ENCODE results near the gene CORIN. TPM values are rescaled to one million over a fixed set of nuclear protein-coding genes. Genes with fewer than 3 reads are reported as not detected.

CORIN gene
- total RNA-seq, 8 experiments from 2014 or later, result 0.25 to 1.5 (median 0.69) TPM

DNA sequence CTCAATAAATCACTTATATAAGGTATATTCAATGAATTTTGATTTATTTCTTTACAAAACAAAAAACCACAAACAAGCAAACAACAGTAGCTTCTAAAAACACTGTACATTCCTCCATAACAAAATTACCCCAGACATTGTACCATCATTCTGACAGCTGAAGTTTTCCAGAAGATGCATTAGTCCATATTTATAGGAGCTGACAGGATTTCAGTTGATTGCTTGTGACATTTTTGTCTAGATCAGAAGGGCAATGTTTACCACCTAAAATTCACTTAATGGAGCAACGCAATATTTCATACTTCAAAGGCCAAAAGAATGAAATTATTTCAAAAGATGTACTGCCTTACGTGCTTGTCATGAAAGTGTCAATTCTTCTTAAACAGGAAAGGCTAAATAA is 185.8 kb downstream of the CORIN start:
- in situ Hi-C loops (cut with MboI; ENCODE audit: low pct_unique_long_range_greater_than_20kb in 2 of 9, low sequenced_read_pairs in 9 of 9, unreplicated experiment in 9 of 9), result no loop called here
- no peak for ATAC-seq (replicated peaks in 6 of 8)
- no peak overlapping the region for H3K27ac ChIP-seq
- no peaks in the 10 kb centered on the region for H3K4me1 ChIP-seq (replicated peaks in 1 of 2)
- H3K4me3 ChIP-seq, result no peak overlapping the region
- WGBS, 10 experiments, result 31 to 100% (median 89%) methylated on average over 1 to 2 of the region's 2 CpGs

- H3K4me3 ChIP-seq, result no peak overlapping the region
- ATAC-seq (replicated peaks in 6 of 8), result peak in 3 of 8 experiments; percentile 25 to 67 (median 42)
- H3K4me1 ChIP-seq (replicated peaks in 1 of 2), result no peaks in the 10 kb centered on the region
- in situ Hi-C loops (cut with MboI; ENCODE audit: low pct_unique_long_range_greater_than_20kb in 2 of 9, low sequenced_read_pairs in 9 of 9, unreplicated experiment in 9 of 9), result no loop called here
- 24 to 86% (median 38%) methylated on average over 1 to 3 of the region's 3 CpGs; no CpG with 5 or more reads in 2 of the 10 experiments for WGBS, 10 experiments
- H3K27ac ChIP-seq, result no peak overlapping the region
These were observed 186.6 kb downstream of the CORIN start for GRCh38 chr4:47651231-47651630.

- Histone ChIP-seq H3K4me3 (no peak overlapping the region), H3K27ac (no peak overlapping the region), H3K4me1 (replicated peaks in 1 of 2) (no peaks in the 10 kb centered on the region)
- in situ Hi-C loops (cut with MboI; ENCODE audit: low pct_unique_long_range_greater_than_20kb in 2 of 9, low sequenced_read_pairs in 9 of 9, unreplicated experiment in 9 of 9), result no loop called here
- 14 to 86% (median 61%) methylated on average over 1 to 2 of the region's 2 CpGs; no CpG with 5 or more reads in 1 of the 10 experiments for WGBS, 10 experiments
- ATAC-seq (replicated peaks in 6 of 8), result no peak
These were observed 187.2 kb downstream of the CORIN start for GRCh38 chr4:47650584-47651130.

GRCh38 chr4:47647544-47647943 is 190.3 kb downstream of the CORIN start:
- no peak for ATAC-seq (replicated peaks in 6 of 8)
- in situ Hi-C loops (cut with MboI; ENCODE audit: low pct_unique_long_range_greater_than_20kb in 2 of 9, low sequenced_read_pairs in 9 of 9, unreplicated experiment in 9 of 9), result no loop called here
- H3K4me3 ChIP-seq, result no peak overlapping the region
- no peak overlapping the region for H3K27ac ChIP-seq
- peaks cover 7 to 12% of the 10 kb centered on the region in 2 donors for H3K4me1 ChIP-seq (replicated peaks in 1 of 2)
- WGBS, 10 experiments, result 79 to 100% (median 100%) methylated on average over 1 to 3 of the region's 3 CpGs; no CpG with 5 or more reads in 1 of the 10 experiments

DNA sequence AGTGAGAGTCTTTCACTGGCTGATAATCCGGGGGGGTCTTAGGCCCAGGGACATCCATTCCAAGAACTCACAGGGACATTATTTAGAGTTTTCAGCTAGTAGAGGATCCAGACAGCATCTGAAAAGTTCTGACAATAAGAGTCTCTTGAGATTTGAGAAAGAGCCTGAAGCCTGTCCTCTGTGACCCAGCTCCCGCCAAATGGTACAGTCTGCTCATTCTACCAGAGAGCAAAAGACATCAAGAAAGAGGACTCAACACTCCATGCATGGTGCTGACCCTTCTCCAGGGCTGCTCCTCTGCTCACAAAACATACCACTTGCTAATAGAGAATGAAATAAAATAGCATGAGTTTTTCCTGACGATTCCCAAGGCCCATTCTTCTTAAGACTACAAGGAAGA is 190.8 kb downstream of the CORIN start:
- in situ Hi-C loops (cut with MboI; ENCODE audit: low pct_unique_long_range_greater_than_20kb in 2 of 9, low sequenced_read_pairs in 9 of 9, unreplicated experiment in 9 of 9), result no loop called here
- H3K27ac ChIP-seq, result no peak overlapping the region
- no peak for ATAC-seq (replicated peaks in 6 of 8)
- peaks cover 12 to 17% of the 10 kb centered on the region in 2 donors for H3K4me1 ChIP-seq (replicated peaks in 1 of 2)
- H3K4me3 ChIP-seq, result no peak overlapping the region
- WGBS, 10 experiments, result 77 to 100% (median 88%) methylated on average over 1 to 3 of the region's 3 CpGs; no CpG with 5 or more reads in 2 of the 10 experiments

DNA sequence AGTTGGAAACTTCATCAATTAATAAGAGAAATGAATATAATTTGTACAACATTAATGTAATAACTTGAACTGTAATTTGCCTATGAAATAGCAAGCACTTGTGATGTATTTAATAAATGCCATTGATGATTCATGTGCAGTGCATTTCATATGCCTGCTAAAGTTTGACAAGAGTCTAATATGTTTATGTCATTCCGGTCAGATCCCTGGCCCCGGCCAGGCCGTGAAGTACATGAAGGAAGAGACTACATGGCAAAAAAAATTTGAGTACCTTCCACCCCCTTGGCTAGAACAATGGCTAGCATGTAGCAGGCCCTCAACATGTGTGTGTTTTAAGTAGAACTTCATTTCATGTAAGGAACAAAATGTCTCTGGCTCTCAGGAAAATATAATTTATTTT is 191.5 kb downstream of the CORIN start:
- Histone ChIP-seq H3K4me1 (replicated peaks in 1 of 2) (peaks cover 17 to 24% of the 10 kb centered on the region in 2 donors), H3K27ac (no peak overlapping the region), H3K4me3 (no peak overlapping the region)
- ATAC-seq (replicated peaks in 6 of 8), result no peak
- WGBS, 10 experiments, result 75 to 100% (median 92%) methylated on average over 2 to 3 of the region's 3 CpGs; no CpG with 5 or more reads in 1 of the 10 experiments
- in situ Hi-C loops (cut with MboI; ENCODE audit: low pct_unique_long_range_greater_than_20kb in 2 of 9, low sequenced_read_pairs in 9 of 9, unreplicated experiment in 9 of 9), result no loop called here

- H3K4me3 ChIP-seq, result no peak overlapping the region
- in situ Hi-C loops (cut with MboI; ENCODE audit: low pct_unique_long_range_greater_than_20kb in 2 of 9, low sequenced_read_pairs in 9 of 9, unreplicated experiment in 9 of 9), result no loop called here
- ATAC-seq (replicated peaks in 6 of 8), result no peak
- peaks cover 17 to 24% of the 10 kb centered on the region in 2 donors for H3K4me1 ChIP-seq (replicated peaks in 1 of 2)
- 14 to 100% (median 83%) methylated on average over 1 to 6 of the region's 6 CpGs; no CpG with 5 or more reads in 1 of the 10 experiments for WGBS, 10 experiments
- no peak overlapping the region for H3K27ac ChIP-seq
These were observed 194.0 kb downstream of the CORIN start for GRCh38 chr4:47643845-47644244.

GRCh38 chr4:47642985-47643760 is 194.7 kb downstream of the CORIN start:
- 31 to 100% (median 64%) methylated on average over 3 to 7 of the region's 7 CpGs for WGBS, 10 experiments

DNA sequence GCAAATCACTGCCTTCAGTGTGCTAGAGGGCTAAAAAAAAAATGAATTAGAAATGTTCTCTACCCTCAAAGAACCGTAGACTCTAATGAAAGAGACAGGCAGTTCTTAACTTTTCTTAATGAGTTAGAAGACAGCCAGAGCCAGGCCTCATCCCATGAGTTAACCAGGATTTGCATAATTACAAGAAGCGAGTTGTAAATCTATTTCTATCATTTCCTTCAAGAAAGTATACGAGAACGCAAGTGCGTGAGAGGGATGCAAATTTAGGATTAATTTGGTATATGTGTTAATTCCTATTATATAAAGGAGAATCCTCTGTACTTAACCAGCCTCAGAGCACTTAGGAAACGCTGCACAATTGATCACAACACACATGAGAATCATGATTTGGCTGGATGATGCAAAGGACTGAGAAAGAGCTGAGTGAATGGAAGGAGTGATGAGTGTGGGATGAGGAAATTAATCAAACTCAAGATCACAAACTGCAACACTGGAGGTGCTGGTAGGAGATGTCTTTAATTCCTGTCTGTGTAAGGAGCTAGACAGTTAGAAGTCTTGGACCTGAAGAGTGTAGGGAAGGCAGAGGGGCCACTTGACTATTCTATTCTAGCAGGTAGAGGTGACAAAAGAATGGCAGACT is 195.6 kb downstream of the CORIN start:
- Histone ChIP-seq H3K4me1 (replicated peaks in 1 of 2) (peaks cover 17 to 24% of the 10 kb centered on the region in 2 donors), H3K4me3 (no peak overlapping the region), H3K27ac (no peak overlapping the region)
- WGBS, 10 experiments, result 29 to 88% (median 69%) methylated on average over 1 to 6 of the region's 6 CpGs
- in situ Hi-C loops (cut with MboI; ENCODE audit: low pct_unique_long_range_greater_than_20kb in 2 of 9, low sequenced_read_pairs in 9 of 9, unreplicated experiment in 9 of 9), result no loop called here
- peak in 5 of 8 experiments; percentile 56 to 68 (median 65) for ATAC-seq (replicated peaks in 6 of 8)

More at GRCh38 chr4:47642985-47643760, 194.7 kb downstream of the CORIN start:
- H3K4me1 ChIP-seq (replicated peaks in 1 of 2), result peaks cover 17 to 24% of the 10 kb centered on the region in 2 donors
- H3K4me3 ChIP-seq, result no peak overlapping the region
- in situ Hi-C loops (cut with MboI; ENCODE audit: low pct_unique_long_range_greater_than_20kb in 2 of 9, low sequenced_read_pairs in 9 of 9, unreplicated experiment in 9 of 9), result no loop called here
- no peak overlapping the region for H3K27ac ChIP-seq
- peak in 6 of 8 experiments; percentile 49 to 98 (median 94) for ATAC-seq (replicated peaks in 6 of 8)

- H3K27ac ChIP-seq, result no peak overlapping the region
- WGBS, 10 experiments, result 20 to 100% (median 100%) methylated on average over 1 of the region's 1 CpG; no CpG with 5 or more reads in 5 of the 10 experiments
- in situ Hi-C loops (cut with MboI; ENCODE audit: low pct_unique_long_range_greater_than_20kb in 2 of 9, low sequenced_read_pairs in 9 of 9, unreplicated experiment in 9 of 9), result no loop called here
- peaks cover 17 to 24% of the 10 kb centered on the region in 2 donors for H3K4me1 ChIP-seq (replicated peaks in 1 of 2)
- peak in 2 of 8 experiments; percentile 17 to 23 for ATAC-seq (replicated peaks in 6 of 8)
- H3K4me3 ChIP-seq, result no peak overlapping the region
These were observed 196.1 kb downstream of the CORIN start for GRCh38 chr4:47641755-47642154.

- Histone ChIP-seq H3K4me1 (replicated peaks in 1 of 2) (peaks cover 17 to 24% of the 10 kb centered on the region in 2 donors), H3K27ac (no peak overlapping the region), H3K4me3 (no peak overlapping the region)
- ATAC-seq (replicated peaks in 6 of 8), result no peak
- in situ Hi-C loops (cut with MboI; ENCODE audit: low pct_unique_long_range_greater_than_20kb in 2 of 9, low sequenced_read_pairs in 9 of 9, unreplicated experiment in 9 of 9), result no loop called here
These were observed 197.0 kb downstream of the CORIN start for GRCh38 chr4:47640911-47641310.

DNA sequence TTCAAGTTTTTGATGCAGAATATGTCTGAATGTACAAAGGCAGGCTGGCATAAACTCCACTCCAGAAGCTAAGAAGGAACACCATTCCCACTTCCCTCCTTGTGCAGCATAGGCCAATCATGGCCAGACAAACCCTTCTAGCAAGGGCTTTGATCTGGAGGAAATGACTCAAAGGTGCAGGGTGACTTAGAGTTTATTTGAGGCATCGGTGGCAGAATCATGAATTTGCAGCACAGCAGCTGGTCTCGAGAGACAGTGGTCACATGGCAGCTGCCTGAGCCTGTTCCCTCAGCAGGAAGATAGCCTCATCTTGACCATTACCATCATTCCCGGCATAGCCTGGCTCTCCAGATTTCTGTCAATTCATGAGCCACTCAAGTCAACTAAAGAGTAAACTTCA is 198.3 kb downstream of the CORIN start:
- in situ Hi-C loops (cut with MboI; ENCODE audit: low pct_unique_long_range_greater_than_20kb in 2 of 9, low sequenced_read_pairs in 9 of 9, unreplicated experiment in 9 of 9), result no loop called here
- WGBS, 10 experiments, result 0 to 100% (median 50%) methylated on average over 1 to 3 of the region's 3 CpGs; no CpG with 5 or more reads in 3 of the 10 experiments
- ATAC-seq (replicated peaks in 6 of 8), result peak in 1 of 8 experiments; percentile 38
- H3K4me3 ChIP-seq, result no peak overlapping the region
- no peak overlapping the region for H3K27ac ChIP-seq
- peaks cover 17 to 24% of the 10 kb centered on the region in 2 donors for H3K4me1 ChIP-seq (replicated peaks in 1 of 2)

DNA sequence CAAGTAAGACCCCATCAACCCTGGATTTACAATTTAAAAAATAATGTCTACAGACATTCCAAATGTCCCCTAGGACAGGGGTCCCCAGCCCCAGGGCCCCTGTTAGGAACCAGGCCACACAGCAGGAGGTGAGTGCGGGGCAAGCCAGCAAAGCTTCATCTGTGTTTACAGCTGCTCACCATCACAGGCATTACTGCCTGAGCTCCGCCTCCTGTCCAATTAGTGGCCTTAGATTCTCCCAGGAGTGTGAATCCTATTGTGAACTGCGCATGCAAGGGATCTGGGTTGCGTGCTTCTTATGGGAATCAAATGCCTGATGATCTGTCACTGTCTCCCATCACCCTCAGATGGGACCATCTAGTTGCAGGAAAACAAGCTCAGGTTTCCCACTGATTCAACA is 206.7 kb downstream of the CORIN start:
- peaks cover 10 to 12% of the 10 kb centered on the region in 2 donors for H3K4me1 ChIP-seq (replicated peaks in 1 of 2)
- peak overlapping the region in 1 of 2 donors; percentile 68 for H3K27ac ChIP-seq
- in situ Hi-C loops (cut with MboI; ENCODE audit: low pct_unique_long_range_greater_than_20kb in 2 of 9, low sequenced_read_pairs in 9 of 9, unreplicated experiment in 9 of 9), result no loop called here
- H3K4me3 ChIP-seq, result no peak overlapping the region
- WGBS, 10 experiments, result 30 to 92% (median 86%) methylated on average over 2 to 4 of the region's 4 CpGs; no CpG with 5 or more reads in 7 of the 10 experiments
- peak in 5 of 8 experiments; percentile 94 to 100 (median 100) for ATAC-seq (replicated peaks in 6 of 8)
